Peyer's patch (tissue), 4 donors: ENCODE measurements around the gene P2RY11.

Source experiments
- CTCF ChIP-seq, 6 experiments: fragments of 450-650 bp in 4 of 6; fragments of 200-600 bp in 2 of 6; sonication (generic) in 1 of 6; IDR thresholded peaks; one replicate each; pipeline ENCODE4 v1.5.1; 2017 to 2019; ENCODE audit warnings: antibody characterized with exemption in 6 of 6, mild to moderate bottlenecking in 3 of 6, moderate library complexity in 1 of 6
- POLR2A ChIP-seq, 2 donors: fragments of 450-650 bp; IDR thresholded peaks; one replicate each; pipeline ENCODE4 v1.5.1; 2017; ENCODE audit warnings: antibody characterized with exemption in 2 of 2, mild to moderate bottlenecking in 2 of 2, moderate library complexity in 2 of 2

DNA sequence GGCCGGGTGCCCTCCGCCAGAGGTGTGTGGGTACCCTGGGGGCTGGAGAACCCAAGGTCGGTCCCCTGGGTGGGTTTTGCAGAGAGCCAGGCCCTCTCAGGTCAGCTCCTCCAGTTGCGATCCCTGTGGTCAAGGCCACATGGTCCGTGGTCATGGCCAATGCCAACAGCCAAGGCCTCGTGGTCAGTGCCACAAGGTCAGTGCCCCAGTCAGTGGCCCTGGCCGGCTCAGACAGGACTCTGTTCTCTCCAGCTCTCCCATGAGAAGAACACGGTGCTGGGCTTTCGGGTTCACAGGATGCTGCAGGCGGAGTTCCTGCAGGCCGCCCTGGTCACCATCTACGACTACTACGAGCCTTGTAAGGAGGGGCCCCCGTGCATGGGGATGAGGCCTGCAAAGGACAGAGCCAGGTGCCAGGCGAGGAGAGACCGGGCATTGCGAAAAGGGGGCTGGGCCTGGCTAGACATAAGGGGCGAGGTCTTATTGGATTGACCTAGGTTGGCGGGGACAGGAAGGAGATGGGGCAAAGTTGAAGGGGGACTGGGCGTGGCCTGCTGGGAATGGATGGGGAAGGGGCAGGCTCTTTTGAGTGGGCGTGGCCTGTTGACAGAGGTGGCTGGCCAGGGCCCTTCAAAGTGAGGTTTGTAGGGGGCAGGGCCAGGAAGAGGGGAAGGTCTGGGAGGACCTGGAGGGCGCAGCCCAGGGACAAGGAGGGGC is 40.6 kb upstream of the P2RY11 start:
- no peak for TF ChIP-seq CTCF (IDR thresholded peaks at IDR 0.05)
- no peak for TF ChIP-seq POLR2A (IDR thresholded peaks at IDR 0.05)
